GM18526 (cell line): Measurements from ENCODE around the gene SEMA3B.

Experiments used
- POLR2A ChIP-seq: IDR thresholded peaks from 3 replicates; pipeline ENCODE4 v1.6.1; 2011; ENCODE audit not compliant: insufficient read length; ENCODE audit errors: extremely low read depth

The SEMA3B gene

GRCh38 chr3:50302095-50303012 lies 33.4 kb downstream of the SEMA3B start:
- TF ChIP-seq POLR2A, result no peak

GRCh38 chr3:50303013-50303815 lies 34.3 kb downstream of the SEMA3B start, which contains the start of gene HYAL1:
HYAL1 (minus strand) TSS chr3:50303574; CDS start chr3:50302956, 618 bp downstream.
- TF ChIP-seq POLR2A, result no peak

- TF ChIP-seq POLR2A, result no peak
Measured at GRCh38 chr3:50304601-50305000, 35.7 kb downstream of the SEMA3B start.

- no peak for TF ChIP-seq POLR2A
Measured at GRCh38 chr3:50314342-50314741, 45.4 kb downstream of the SEMA3B start.

- TF ChIP-seq POLR2A, result no peak
Measured at GRCh38 chr3:50314816-50315215, 45.9 kb downstream of the SEMA3B start.

GRCh38 chr3:50316657-50317242 lies 47.8 kb downstream of the SEMA3B start:
- TF ChIP-seq POLR2A, result no peak

GRCh38 chr3:50317300-50317699 lies 48.4 kb downstream of the SEMA3B start:
- no peak for TF ChIP-seq POLR2A

- no peak for TF ChIP-seq POLR2A
Measured at GRCh38 chr3:50318163-50318562, 49.2 kb downstream of the SEMA3B start.

- no peak for TF ChIP-seq POLR2A
Measured at GRCh38 chr3:50318615-50319014, 49.7 kb downstream of the SEMA3B start.

- TF ChIP-seq POLR2A, result no peak
Measured at GRCh38 chr3:50319181-50319893, 50.4 kb downstream of the SEMA3B start.

- TF ChIP-seq POLR2A, result no peak
Measured at GRCh38 chr3:50319894-50320625, 51.1 kb downstream of the SEMA3B start.

GRCh38 chr3:50320853-50321335 lies 51.9 kb downstream of the SEMA3B start:
- TF ChIP-seq POLR2A, result no peak

GRCh38 chr3:50321336-50322114 lies 52.6 kb downstream of the SEMA3B start:
- TF ChIP-seq POLR2A, result peak; percentile 66

GRCh38 chr3:50322115-50322385 lies 53.1 kb downstream of the SEMA3B start:
- TF ChIP-seq POLR2A, result no peak
